Stimulated activated CD4-positive, alpha-beta T cell treated with anti-CD3 and anti-CD28 coated beads, Interleukin-2, amount 100 ng/mL, for 4 hours (primary cell): Measurements from ENCODE around the gene VOPP1.

Experiments used
- DNase-seq: peaks from one replicate; pipeline ENCODE4 v3.0.0-alpha.2; 2020; ENCODE audit warnings: low read depth

The VOPP1 gene

DNA sequence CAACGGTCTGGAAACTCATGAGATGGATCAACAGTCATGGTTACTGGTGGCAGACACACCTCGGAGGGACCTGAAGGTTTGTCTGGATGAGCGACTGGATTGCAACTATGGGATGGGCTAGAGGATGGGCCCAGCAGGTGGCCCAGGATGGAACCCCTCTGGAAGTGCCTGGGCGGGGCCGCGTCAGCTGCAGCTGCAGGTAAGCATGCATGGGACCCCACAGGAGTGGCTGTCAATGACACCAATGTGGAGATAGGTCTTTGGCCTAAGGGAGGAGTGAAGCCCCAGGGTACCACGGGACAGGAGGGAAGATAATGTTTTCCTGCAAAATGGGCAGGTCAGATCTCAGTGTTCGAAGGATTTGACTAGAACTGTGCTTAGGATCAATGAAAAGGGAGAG is 103.8 kb downstream of the VOPP1 start:
- DNase-seq = no peak

- DNase-seq = no peak
These were observed 105.2 kb downstream of the VOPP1 start for GRCh38 chr7:55467047-55467593.

GRCh38 chr7:55465691-55466090 is 106.6 kb downstream of the VOPP1 start:
- DNase-seq = no peak

DNA sequence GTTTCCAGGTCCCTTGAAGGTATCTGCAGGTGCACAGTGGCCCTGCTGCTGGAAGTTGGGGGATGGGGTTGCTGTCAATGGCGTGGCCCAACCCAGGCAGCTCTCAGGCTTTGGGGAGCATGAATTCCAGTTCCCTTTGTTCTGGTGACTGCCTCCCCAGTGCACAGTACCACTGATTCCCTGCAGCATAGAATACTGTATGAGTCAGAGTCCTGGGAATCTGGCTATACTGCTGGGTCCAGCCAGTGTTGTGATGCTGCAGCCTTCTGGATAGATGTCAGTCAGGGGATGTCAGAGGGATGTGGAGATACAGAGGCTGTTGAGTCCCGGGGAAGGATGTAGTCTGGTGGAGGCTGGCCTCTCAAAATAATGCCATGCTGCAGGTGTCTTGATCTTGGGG is 107.9 kb downstream of the VOPP1 start:
- DNase-seq = no peak

- DNase-seq = no peak
These were observed 108.5 kb downstream of the VOPP1 start for GRCh38 chr7:55463686-55464262.

DNA sequence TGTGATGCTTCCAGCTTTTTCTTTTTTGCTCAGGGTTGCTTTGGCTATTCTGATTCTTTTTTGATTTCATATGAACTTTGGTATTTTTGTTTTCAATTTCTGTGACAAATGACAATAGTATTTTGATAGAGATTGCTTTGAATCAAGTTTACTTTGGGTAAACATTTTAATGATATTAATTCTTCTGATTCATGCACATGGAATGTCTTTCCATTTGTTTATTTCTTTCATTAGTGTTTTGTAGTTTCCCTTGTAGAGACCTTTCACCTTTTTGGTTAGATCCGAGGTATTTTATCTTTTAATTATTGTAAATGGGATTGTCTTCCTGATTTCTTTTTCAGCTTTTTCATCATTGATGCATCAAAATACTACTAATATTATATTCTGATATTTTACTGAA is 114.0 kb downstream of the VOPP1 start:
- no peak for DNase-seq

GRCh38 chr7:55457801-55458200 is 114.5 kb downstream of the VOPP1 start:
- DNase-seq = no peak

GRCh38 chr7:55452971-55453370 is 119.3 kb downstream of the VOPP1 start:
- DNase-seq = no peak

DNA sequence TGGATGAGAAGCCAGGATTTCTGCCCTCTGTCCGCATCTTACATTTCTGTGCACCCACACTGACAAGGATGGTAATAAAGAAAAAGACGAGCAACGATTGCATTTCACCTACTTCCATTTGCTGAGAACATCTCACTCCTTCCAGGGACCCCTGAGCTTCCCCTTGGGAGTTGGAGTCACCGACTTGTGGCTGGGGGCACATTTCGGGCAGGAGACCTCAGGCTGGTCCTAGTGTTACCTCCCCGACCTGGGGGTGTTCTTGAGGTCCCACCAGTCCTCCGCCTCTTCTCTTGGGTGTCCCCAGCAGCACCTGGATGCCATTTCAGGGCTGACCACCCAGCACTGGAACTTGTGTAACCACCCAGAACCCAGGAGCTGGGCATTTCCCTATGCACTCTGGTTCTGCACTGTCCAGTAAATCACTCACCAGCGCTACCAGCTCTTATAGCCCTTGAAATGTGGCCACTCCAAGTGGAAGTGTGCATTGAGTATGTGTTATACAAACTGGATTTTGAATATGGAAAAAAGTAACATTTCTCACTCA is 122.2 kb downstream of the VOPP1 start:
- no peak for DNase-seq

DNA sequence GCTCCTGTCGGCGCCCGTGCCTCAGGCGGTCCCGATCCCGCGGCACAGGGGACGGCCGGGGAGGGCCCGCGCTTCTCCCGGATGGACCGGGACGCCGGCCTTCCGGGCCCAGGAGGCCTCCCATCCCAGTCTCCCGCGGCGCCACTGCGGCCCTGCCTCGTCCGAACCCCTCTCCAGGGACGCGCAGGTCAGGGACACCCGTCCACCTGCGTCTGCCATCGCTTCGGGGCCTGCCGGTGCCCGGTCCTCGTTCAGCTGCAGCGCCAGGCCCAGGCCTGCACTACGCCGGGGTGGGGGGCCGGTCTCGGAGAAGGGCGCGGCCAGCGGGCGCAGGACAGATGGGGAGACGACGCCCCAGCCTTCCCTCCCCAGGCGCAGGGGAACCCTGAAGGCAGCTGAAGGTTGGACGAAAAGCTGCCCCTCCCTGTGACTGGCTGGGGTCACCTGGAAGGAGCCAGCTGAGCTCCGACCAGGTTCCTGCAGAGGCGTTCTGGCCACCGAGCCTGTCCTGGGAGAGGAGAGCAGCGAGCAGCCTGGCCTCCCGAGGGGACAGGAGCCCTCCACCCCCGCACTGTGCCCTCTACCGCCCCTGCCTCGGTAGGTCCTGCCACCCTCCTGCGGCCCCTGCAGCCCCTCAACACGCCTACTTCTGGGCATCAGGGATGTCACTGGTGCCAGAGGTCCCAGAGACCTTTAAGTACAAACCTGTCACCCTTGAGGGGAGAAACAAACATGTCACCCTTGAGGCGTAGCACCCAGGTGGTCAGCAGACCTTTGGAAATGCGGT is 122.9 kb downstream of the VOPP1 start:
- no peak for DNase-seq

- DNase-seq = no peak
These were observed 123.8 kb downstream of the VOPP1 start for GRCh38 chr7:55448526-55448925.

DNA sequence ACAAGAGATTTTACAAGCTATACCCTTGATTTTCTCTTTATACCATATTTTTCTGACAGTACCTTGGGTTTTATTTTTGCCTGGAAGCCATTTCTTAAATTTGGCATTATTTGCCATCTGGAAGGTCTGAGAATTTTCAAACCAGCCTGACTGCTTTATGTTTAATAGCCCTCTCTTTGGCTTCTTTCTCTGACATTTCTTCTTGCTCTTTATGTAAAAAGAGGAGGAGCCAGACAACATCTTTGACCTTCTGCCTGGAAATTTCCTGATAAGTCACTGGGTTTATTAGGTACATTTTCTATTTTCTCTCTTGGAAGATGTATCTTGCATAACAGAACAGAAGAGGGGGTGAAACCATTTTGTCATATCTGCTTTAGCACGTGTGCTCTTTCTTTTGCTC is 127.5 kb downstream of the VOPP1 start:
- no peak for DNase-seq

GRCh38 chr7:55441774-55442522 is 130.4 kb downstream of the VOPP1 start:
- DNase-seq = no peak

DNA sequence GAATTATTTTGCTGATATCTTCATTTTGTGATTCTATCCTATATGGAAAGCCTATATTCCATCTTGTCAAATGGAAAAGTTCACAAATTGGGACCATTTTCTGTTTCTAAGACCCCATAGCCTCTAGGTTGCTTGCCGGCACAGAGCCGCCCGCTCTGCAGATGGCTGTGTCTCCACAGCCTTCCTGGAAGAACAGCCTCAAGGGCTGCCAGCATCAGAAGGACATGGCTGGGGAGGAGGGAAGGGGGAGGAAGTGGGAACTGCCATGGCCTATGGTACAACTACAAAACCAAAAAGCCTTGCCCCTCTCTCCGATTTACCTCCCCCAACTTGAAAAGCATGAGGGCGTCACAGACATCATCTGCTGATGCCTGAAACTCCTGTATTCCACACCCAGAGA is 131.3 kb downstream of the VOPP1 start:
- no peak for DNase-seq

DNA sequence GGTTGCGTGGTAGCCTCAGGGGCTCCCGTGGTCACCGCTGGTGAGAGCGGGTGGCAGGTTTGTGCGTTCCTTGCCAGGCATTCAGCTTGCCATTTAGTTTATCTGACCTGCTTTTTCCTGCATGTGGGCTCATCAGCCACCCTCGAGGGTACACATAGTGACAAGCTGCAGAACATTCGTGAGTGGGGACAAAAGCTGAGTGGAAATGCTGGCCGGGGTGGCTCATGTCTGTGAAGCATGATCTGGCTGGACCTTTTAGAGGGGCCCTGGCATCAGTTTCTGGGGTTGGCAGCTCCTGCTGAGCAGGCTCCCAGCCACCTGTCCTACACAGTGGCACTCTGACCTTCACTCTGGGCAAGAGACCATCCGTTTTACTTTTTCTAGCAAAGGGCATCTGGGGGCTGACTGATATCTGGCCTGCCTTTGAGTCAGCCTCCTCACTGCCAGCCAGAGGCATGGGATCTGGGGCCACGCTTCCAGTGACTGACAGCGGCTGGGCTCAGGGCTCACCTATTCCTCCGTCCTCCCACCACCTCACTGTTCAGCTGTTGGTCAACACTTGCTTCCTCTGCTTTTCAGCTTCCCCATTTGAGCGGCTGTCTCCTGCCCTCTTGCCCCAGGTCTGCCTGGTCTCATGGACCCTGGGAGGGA is 132.1 kb downstream of the VOPP1 start:
- no peak for DNase-seq

DNA sequence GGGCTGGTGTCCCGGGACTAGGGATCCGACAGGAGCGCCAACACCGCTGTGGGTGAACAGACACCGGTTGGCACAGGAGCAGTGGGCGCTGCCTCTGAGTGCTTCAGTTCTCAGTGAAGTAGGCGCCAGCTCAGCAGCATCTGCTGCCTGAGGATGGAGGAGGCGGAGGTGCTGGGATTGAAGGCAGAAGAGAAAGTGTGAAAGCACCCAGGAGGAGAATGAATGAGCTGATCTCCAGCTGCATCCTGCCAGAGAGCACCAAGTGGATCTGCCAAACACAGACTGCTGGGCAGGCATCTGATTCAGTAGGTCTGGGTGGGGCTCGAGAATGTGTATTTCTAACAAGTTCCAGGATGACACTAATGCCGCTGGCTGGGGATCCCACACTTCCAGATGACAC is 132.7 kb downstream of the VOPP1 start:
- no peak for DNase-seq

GRCh38 chr7:55438757-55439525 is 133.4 kb downstream of the VOPP1 start:
- DNase-seq = no peak

GRCh38 chr7:55438085-55438756 is 134.1 kb downstream of the VOPP1 start:
- DNase-seq = no peak

GRCh38 chr7:55437375-55437774 is 134.9 kb downstream of the VOPP1 start:
- no peak for DNase-seq

DNA sequence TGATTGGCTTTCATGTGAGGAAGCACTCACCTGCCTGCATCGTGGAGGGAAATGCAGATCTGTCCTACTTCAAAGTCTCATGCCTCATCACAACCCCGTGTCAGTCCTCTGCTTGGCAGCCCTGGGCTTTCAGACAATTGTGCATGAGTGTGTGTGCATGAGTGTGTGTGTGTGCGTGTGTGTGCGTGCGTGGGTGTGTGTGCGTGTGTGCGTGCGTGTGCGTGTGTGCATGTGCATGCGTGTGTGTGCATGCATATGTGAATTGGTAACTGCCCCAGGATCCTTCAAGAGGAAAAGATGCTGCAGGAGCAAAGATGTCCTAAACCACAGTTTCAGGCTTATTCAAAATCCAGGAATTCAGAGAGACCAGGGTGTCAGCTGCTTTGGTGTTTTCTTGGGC is 135.8 kb downstream of the VOPP1 start:
- DNase-seq = no peak

- no peak for DNase-seq
These were observed 136.8 kb downstream of the VOPP1 start for GRCh38 chr7:55435466-55435865.
